GM19043 (cell line): ENCODE data around the gene MINK1.

Source experiments
- ATAC-seq: cut with Tn5 transposase; IDR thresholded peaks from one replicate; pipeline ENCODE4 v1.9.1; 2021; ENCODE audit warnings: low read depth; ENCODE audit not compliant: unreplicated experiment

Gene MINK1

GRCh38 chr17:4833178-4833940, at the start of gene MINK1:
Gene MINK1 (plus strand): TSS chr17:4833340. CDS start chr17:4833584, 244 bp downstream.
- ATAC-seq: peak; percentile 57

DNA sequence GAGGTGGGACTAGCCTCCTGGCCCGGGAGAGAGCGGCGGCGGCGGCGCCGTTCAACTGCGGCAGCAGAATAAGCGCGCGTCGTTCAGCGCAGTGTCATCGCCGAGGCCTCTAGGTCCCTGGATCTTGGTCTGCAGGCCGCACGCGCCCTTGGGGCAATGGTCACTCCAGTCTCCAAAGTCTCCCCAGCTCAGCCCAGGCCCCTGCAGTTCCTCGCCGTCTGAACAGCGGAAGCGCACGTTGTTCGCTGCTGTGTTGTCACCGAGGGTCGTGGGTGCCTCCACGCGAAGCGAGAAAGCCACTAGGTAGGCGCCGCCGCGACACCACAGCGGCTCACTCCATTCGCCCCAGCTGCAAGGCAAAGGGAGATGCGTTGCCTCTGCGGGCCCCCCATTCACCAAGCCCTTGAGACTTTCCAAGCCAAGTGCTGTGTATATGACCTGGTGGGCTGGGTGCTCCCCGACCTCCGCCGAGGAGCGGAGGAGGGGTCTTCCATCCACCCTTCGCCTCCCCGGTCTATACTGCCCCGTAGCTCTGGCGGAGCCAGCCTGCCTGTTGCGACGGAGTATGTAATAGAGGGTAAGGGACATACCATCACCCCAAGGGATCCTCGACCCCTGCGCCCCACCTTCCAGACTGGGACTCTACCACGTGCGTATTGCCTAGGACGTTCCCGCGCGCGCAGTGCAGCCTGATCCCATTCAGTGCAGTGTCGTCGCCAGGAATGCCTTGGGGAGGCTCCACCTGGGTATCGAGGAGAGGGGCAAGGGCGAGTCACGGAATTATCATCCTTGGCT, 47.6 kb upstream of the MINK1 start:
- ATAC-seq: no peak

DNA sequence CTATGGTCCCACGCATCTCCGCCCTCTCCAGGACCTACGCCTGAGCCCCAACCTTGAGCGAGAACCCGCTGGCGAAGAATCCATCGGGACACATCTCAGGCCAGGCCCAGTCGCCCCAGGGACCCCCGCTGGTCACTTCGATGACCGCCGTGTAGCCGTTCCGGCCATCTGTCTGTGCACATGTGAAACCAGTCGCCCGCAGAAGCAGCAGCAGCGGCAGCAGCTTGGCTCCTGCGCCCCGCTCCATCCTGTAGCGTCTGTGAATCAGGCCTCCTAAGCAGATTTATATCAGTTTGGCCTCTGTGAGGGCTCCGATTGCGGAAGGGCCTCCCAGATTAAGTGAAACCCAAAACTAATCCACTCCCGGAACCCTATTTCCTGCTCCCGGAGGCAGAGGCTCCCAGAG, 47.0 kb upstream of the MINK1 start, which contains the start of gene VMO1:
Gene VMO1, minus strand, starts transcription at position 259 of the 406 bp plus-strand sequence. Its CDS starts 12 bp downstream, at position 247.
- ATAC-seq: no peak

GRCh38 chr17:4786516-4786915, 46.6 kb upstream of the MINK1 start:
- no peak for ATAC-seq

DNA sequence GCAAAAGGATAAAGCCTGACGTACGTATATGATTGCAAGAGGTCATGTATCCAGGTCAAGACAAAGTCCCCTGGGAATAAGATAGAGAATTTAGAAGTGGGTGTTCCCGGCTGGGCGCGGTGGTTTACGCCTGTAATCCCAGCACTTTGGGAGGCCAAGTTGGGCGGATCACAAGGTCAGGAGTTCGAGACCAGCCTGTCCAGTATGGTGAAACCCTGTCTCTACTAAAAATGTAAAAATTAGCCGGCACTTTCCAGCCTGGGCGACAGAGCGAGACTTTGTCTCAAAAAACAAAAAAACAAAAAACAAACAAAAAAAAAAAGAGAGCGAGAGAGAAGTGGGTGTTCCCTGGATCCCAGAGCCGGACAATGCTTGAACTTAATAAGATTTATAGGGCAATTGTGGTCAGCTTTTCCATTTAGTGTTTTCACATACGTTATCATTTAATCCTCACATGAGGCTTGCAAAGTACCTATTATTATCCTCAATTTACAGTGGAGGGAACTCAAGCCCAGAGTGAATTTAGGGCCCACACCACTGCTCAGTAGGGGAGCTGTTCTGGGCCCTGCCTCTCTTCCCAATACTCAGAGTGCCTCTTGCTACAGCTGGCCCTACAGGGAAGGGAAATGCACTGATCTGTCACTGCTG, 44.9 kb upstream of the MINK1 start:
- ATAC-seq: no peak

DNA sequence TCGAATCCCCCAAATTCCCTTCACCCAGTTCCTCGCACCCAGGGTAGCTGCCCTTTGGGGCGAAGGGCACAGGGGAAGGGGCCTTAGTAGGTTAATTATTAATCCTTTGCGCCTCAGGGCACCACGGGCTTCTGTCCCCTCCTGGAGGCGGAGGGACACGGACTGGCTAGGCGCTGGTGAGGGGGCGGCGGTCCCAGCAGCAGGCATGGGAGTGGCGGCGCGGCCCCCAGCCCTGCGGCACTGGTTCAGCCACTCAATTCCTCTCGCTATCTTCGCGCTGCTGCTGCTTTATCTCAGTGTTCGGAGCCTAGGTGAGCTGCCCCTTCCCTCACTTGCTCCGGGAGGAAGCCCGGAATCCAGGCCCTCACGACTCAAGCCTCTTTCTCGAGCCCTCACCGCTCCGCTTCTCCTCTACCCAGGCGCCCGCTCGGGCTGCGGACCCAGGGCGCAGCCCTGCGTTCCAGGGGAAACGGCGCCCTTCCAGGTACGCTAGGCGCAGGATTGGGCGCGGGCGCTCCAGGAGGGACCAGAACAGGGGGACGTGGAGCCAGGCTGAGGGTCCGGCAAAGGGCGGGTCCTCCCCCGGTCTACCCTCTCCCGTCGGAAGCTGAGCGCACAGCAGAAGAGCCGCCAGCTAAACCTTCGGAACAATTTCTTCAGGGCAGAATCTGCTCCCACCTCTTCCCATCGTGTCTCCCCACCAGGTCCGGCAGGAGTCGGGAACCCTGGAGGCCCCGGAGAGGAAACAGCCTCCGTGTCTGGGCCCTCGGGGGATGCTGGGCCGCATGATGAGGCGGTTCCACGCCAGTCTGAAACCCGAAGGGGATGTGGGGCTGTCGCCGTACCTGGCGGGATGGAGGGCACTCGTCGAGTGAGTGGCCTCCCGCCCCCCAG, 44.1 kb upstream of the MINK1 start, which contains the start of gene GLTPD2:
Gene GLTPD2, plus strand, starts transcription at position 158 of the 894 bp plus-strand sequence. Its CDS starts 48 bp downstream, at position 206.
- ATAC-seq: no peak

GRCh38 chr17:4789701-4789950, 43.5 kb upstream of the MINK1 start:
- ATAC-seq: no peak

DNA sequence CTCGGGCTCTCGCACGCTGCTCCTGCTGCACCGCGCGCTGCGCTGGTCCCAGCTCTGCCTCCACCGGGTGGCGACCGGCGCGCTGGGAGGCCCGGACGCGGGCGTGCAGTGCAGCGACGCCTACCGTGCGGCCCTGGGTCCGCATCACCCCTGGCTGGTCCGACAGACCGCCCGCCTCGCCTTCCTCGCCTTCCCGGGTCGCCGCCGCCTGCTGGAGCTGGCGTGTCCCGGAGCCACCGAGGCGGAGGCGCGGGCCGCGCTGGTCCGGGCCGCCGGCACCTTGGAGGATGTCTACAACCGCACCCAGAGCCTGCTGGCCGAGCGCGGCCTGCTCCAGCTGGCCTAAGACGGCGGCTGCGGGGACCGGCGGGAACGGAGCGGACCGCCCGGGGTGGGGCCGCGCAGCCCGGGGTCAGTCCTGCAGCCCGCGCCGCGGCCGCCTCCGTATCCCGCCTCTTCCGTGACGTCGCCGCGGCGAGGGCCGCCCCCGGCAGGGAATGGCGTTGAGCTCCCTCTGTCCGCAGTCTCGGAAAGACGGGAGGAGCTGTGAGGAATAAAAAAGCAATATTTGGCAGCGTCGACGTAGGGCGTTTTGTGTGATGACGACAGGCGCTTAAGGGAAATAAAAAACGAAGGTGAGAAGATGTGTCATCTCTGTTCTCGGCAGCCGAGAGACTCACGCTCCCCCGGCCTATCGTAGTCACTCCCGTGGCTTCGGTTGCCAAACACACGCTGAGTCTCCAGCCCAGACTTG, 43.0 kb upstream of the MINK1 start:
- peak; percentile 85 for ATAC-seq

- no peak for ATAC-seq
These were observed 42.4 kb upstream of the MINK1 start for GRCh38 chr17:4790705-4791088.

GRCh38 chr17:4795168-4795567, 38.0 kb upstream of the MINK1 start:
- no peak for ATAC-seq

DNA sequence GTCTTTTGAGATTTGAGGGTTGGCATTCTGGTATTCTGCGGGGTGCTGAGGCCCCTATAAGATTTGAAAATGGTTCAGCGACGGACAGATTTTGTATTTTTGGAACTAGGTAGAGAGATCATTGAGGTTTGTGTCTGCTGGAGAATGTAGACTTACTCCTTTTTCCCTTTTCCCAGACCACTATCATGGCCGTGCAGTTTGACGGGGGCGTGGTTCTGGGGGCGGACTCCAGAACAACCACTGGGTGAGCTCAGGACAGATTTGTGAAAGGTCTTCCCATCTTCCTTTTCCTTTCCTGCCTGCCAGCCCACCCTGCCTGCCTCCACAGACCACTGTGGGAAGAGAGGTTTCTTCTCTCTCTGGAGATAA, 36.6 kb upstream of the MINK1 start:
- ATAC-seq: no peak

GRCh38 chr17:4800462-4801196, 32.5 kb upstream of the MINK1 start:
- ATAC-seq: no peak

DNA sequence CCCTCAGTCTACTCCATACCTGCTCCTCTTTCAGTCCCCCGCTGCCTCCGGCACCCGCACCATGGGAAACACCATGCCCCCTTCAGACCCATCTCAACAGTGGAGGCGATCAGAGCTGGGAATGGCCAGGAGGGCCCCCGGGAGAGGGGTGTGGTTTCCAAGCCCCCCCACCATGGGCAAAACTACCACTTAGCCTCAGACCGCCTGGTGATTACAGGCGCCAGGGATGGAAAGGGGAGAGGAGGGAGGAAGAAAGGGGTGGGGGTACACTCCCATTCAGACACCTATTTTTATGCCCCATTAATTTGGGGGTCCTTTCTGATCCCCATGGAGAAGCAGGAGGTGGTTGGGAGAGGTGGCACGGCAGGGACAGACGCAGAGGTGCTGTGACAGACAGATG, 30.9 kb upstream of the MINK1 start, which contains the start of gene C17orf114:
Gene C17orf114, minus strand, starts transcription at position 101 of the 400 bp plus-strand sequence.
- no peak for ATAC-seq

GRCh38 chr17:4806456-4806776, 26.7 kb upstream of the MINK1 start:
- ATAC-seq: no peak

DNA sequence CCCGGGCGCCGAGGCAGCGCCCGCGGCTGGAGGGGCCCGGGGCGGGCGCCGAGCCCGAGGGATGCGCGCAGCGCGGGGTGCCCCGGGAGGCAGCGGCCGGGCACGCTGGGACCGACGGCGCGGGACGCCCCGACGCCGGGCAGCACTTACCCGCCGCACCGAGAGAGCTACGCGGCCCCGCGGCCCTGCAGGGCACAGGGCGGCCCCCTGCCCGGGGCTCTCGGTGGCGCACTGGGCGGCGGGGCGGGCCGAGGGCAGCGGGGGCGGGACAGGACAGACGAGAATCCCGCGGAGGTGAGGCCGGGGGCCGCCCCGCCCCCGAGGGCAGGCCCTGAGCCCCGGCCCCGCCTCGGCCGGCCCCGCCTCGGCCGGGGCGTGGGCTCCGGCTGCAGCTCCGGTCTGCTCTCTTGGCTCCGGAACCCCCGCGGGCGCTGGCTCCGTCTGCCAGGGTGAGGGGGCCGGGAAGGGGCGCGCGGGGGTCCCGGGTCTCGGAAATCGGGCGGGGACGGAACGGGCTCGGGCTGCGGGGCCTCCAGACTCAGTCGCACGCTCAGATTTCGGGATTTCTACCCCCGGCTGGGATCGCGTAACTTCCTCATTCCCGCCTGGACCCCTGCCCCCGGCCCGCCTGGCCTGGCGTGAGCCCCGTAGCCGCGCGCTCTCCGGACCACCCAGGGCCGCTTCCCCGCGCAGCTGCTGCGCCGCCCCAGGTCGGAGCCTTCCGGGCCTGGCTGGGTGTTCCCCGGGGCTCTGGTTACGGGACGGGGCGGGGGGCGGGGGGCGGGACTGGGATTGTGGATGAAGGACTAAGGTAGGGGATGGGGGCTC, 26.1 kb upstream of the MINK1 start, which contains the start of gene PLD2:
Gene PLD2, plus strand, starts transcription at position 376 of the 828 bp plus-strand sequence. CDS start 621 bp downstream, outside the sequence.
- ATAC-seq: peak; percentile 90

DNA sequence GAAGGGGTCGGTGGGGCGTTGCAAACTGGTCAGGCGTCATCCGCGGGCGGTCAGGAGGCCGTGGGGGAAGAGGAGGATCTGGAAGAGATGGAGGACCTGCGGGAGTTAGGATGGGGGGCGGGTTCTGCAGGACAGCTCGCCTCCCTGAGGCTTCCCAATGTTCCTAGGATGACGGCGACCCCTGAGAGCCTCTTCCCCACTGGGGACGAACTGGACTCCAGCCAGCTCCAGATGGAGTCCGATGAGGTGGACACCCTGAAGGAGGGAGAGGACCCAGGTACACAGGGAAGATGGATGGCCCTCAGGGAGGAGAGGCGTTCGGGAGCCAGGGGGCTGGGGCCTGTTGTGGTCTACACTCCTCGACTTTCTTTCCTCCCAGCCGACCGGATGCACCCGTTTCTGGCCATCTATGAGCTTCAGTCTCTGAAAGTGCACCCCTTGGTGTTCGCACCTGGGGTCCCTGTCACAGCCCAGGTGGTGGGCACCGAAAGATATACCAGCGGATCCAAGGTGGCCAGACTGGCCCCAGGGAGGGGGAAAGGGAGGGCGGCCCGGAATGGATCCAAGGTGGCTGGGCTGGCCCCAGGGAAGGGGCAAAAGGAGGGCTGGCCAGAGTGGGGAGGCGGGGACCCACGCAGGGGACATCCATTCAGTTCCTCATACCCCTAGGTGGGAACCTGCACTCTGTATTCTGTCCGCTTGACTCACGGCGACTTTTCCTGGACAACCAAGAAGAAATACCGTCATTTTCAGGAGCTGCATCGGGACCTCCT, 25.3 kb upstream of the MINK1 start:
- no peak for ATAC-seq

GRCh38 chr17:4808378-4808767, 24.8 kb upstream of the MINK1 start:
- ATAC-seq: no peak
